Measurements from ENCODE around the gene BRME1.
"Not testable (repeated sequence)": the region's sequence is repeated elsewhere in the genome, so short reads cannot be mapped to it uniquely, and the experiment has no call there.

BRME1 gene

GRCh38 chr19:13852171-13852707 lies 53.7 kb downstream of the BRME1 start:
- not testable (repeated sequence) for H3K27me3 ChIP-seq (ENCODE audit: insufficient read depth, low read length); H3K4me3 ChIP-seq (ENCODE audit: low read depth, low read length); H3K79me2 ChIP-seq (ENCODE audit: control insufficient read depth, insufficient read depth, low read length, unreplicated experiment); H2AFZ ChIP-seq (ENCODE audit: low read length, unreplicated experiment); H3K36me3 ChIP-seq (ENCODE audit: insufficient read depth, low read length)
- H3K27ac ChIP-seq (ENCODE audit: low read depth, low read length), result peak overlapping the region; percentile 100
- H3K4me1 ChIP-seq (ENCODE audit: control insufficient read depth, insufficient read depth, low read length, unreplicated experiment), result peaks cover 32% of the 10 kb centered on the region

- H3K36me3 ChIP-seq (ENCODE audit: insufficient read depth, low read length); H3K79me2 ChIP-seq (ENCODE audit: control insufficient read depth, insufficient read depth, low read length, unreplicated experiment); H3K27me3 ChIP-seq (ENCODE audit: insufficient read depth, low read length): not testable (repeated sequence)
- Histone ChIP-seq H2AFZ (ENCODE audit: low read length, unreplicated experiment) (peak overlapping the region; percentile 25), H3K27ac (ENCODE audit: low read depth, low read length) (peak overlapping the region; percentile 100), H3K4me1 (ENCODE audit: control insufficient read depth, insufficient read depth, low read length, unreplicated experiment) (peaks cover 37% of the 10 kb centered on the region), H3K4me3 (ENCODE audit: low read depth, low read length) (peak overlapping the region; percentile 74; the same call in 1 of the 2 replicates)
Observed at GRCh38 chr19:13851734-13852114, 54.2 kb downstream of the BRME1 start.

- H3K36me3 ChIP-seq (ENCODE audit: insufficient read depth, low read length), result no peaks in the 10 kb centered on the region
- H2AFZ ChIP-seq (ENCODE audit: low read length, unreplicated experiment), result peak overlapping the region; percentile 25
- H3K4me1 ChIP-seq (ENCODE audit: control insufficient read depth, insufficient read depth, low read length, unreplicated experiment), result peaks cover 42% of the 10 kb centered on the region
- peak overlapping the region; percentile 74 for H3K4me3 ChIP-seq (ENCODE audit: low read depth, low read length)
- H3K27me3 ChIP-seq (ENCODE audit: insufficient read depth, low read length), result no peaks in the 10 kb centered on the region
- H3K79me2 ChIP-seq (ENCODE audit: control insufficient read depth, insufficient read depth, low read length, unreplicated experiment), result no peaks in the 10 kb centered on the region
- H3K27ac ChIP-seq (ENCODE audit: low read depth, low read length), result peak overlapping the region; percentile 100
Observed at GRCh38 chr19:13850910-13851733, 54.8 kb downstream of the BRME1 start.

- H3K4me3 ChIP-seq (ENCODE audit: low read depth, low read length), result peak overlapping the region; percentile 74
- peaks cover 42% of the 10 kb centered on the region for H3K4me1 ChIP-seq (ENCODE audit: control insufficient read depth, insufficient read depth, low read length, unreplicated experiment)
- peak overlapping the region; percentile 50 for H2AFZ ChIP-seq (ENCODE audit: low read length, unreplicated experiment)
- H3K36me3 ChIP-seq (ENCODE audit: insufficient read depth, low read length), result no peaks in the 10 kb centered on the region
- H3K27me3 ChIP-seq (ENCODE audit: insufficient read depth, low read length), result no peaks in the 10 kb centered on the region
- no peaks in the 10 kb centered on the region for H3K79me2 ChIP-seq (ENCODE audit: control insufficient read depth, insufficient read depth, low read length, unreplicated experiment)
- peak overlapping the region; percentile 100 for H3K27ac ChIP-seq (ENCODE audit: low read depth, low read length)
Observed at GRCh38 chr19:13849991-13850909, 55.7 kb downstream of the BRME1 start.

- no peaks in the 10 kb centered on the region for H3K27me3 ChIP-seq (ENCODE audit: insufficient read depth, low read length)
- peaks cover 45% of the 10 kb centered on the region for H3K4me1 ChIP-seq (ENCODE audit: control insufficient read depth, insufficient read depth, low read length, unreplicated experiment)
- H2AFZ ChIP-seq (ENCODE audit: low read length, unreplicated experiment), result no peak overlapping the region
- H3K4me3 ChIP-seq (ENCODE audit: low read depth, low read length), result no peak overlapping the region
- peak overlapping the region; percentile 99 for H3K27ac ChIP-seq (ENCODE audit: low read depth, low read length)
- no peaks in the 10 kb centered on the region for H3K36me3 ChIP-seq (ENCODE audit: insufficient read depth, low read length)
- H3K79me2 ChIP-seq (ENCODE audit: control insufficient read depth, insufficient read depth, low read length, unreplicated experiment), result no peaks in the 10 kb centered on the region
Observed at GRCh38 chr19:13848798-13849676, 56.9 kb downstream of the BRME1 start.

GRCh38 chr19:13848340-13848677 lies 57.6 kb downstream of the BRME1 start:
- no peak overlapping the region for H3K4me3 ChIP-seq (ENCODE audit: low read depth, low read length)
- H3K4me1 ChIP-seq (ENCODE audit: control insufficient read depth, insufficient read depth, low read length, unreplicated experiment), result peaks cover 49% of the 10 kb centered on the region

GRCh38 chr19:13847407-13848339 lies 58.2 kb downstream of the BRME1 start:
- H3K4me1 ChIP-seq (ENCODE audit: control insufficient read depth, insufficient read depth, low read length, unreplicated experiment), result peaks cover 51% of the 10 kb centered on the region
- no peak overlapping the region for H2AFZ ChIP-seq (ENCODE audit: low read length, unreplicated experiment)
- H3K27ac ChIP-seq (ENCODE audit: low read depth, low read length), result peak overlapping the region; percentile 99
- peak overlapping the region; percentile 76 for H3K4me3 ChIP-seq (ENCODE audit: low read depth, low read length)
- H3K27me3 ChIP-seq (ENCODE audit: insufficient read depth, low read length), result no peaks in the 10 kb centered on the region
- no peaks in the 10 kb centered on the region for H3K36me3 ChIP-seq (ENCODE audit: insufficient read depth, low read length)
- peaks cover 6% of the 10 kb centered on the region for H3K79me2 ChIP-seq (ENCODE audit: control insufficient read depth, insufficient read depth, low read length, unreplicated experiment)

More at GRCh38 chr19:13848340-13848677, 57.6 kb downstream of the BRME1 start:
- Histone ChIP-seq H3K27me3 (ENCODE audit: insufficient read depth, low read length) (no peaks in the 10 kb centered on the region), H3K27ac (ENCODE audit: low read depth, low read length) (peak overlapping the region; percentile 99), H2AFZ (ENCODE audit: low read length, unreplicated experiment) (no peak overlapping the region), H3K79me2 (ENCODE audit: control insufficient read depth, insufficient read depth, low read length, unreplicated experiment) (peaks cover under 1% of the 10 kb centered on the region), H3K36me3 (ENCODE audit: insufficient read depth, low read length) (no peaks in the 10 kb centered on the region)

- peaks cover 14% of the 10 kb centered on the region for H3K79me2 ChIP-seq (ENCODE audit: control insufficient read depth, insufficient read depth, low read length, unreplicated experiment)
- peak overlapping the region; percentile 99 for H3K27ac ChIP-seq (ENCODE audit: low read depth, low read length)
- H2AFZ ChIP-seq (ENCODE audit: low read length, unreplicated experiment), result no peak overlapping the region
- H3K27me3 ChIP-seq (ENCODE audit: insufficient read depth, low read length), result no peaks in the 10 kb centered on the region
- H3K36me3 ChIP-seq (ENCODE audit: insufficient read depth, low read length), result 0 out of 2 replicates have a peak, but pooled peaks cover 2% of the 10 kb centered on the region
- H3K4me1 ChIP-seq (ENCODE audit: control insufficient read depth, insufficient read depth, low read length, unreplicated experiment), result peaks cover 46% of the 10 kb centered on the region
- H3K4me3 ChIP-seq (ENCODE audit: low read depth, low read length), result peak overlapping the region; percentile 76
Observed at GRCh38 chr19:13846557-13847406, 59.1 kb downstream of the BRME1 start.
